Ishikawa (cell line): ENCODE measurements around the gene VMAC.

Experiments
- CEBPB ChIP-seq: IDR thresholded peaks from 2 replicates; pipeline ENCODE4 v1.6.1; 2012
- CREB1 ChIP-seq: IDR thresholded peaks from 2 replicates; pipeline ENCODE4 v1.6.1; 2012; ENCODE audit warnings: low read depth
- EGR1 ChIP-seq: IDR thresholded peaks from 2 replicates; pipeline ENCODE4 v1.6.1; 2012
- EP300 ChIP-seq: IDR thresholded peaks from 2 replicates; pipeline ENCODE4 v1.6.1; 2012; ENCODE audit warnings: borderline replicate concordance
- FOXM1 ChIP-seq: IDR thresholded peaks from 2 replicates; pipeline ENCODE4 v1.6.1; 2012; ENCODE audit warnings: low read depth, borderline replicate concordance
- MAX ChIP-seq: IDR thresholded peaks from 2 replicates; pipeline ENCODE4 v1.6.1; 2012
- NFIC ChIP-seq: IDR thresholded peaks from 2 replicates; pipeline ENCODE4 v1.6.1; 2012
- RAD21 ChIP-seq: IDR thresholded peaks from 2 replicates; pipeline ENCODE4 v1.6.1; 2012; ENCODE audit warnings: low read depth
- REST ChIP-seq: IDR thresholded peaks from 2 replicates; pipeline ENCODE4 v1.6.1; 2012; ENCODE audit warnings: low read depth, mild to moderate bottlenecking
- TAF1 ChIP-seq: IDR thresholded peaks from 2 replicates; pipeline ENCODE4 v1.6.1; 2012; ENCODE audit warnings: low read depth, mild to moderate bottlenecking
- TCF12 ChIP-seq: IDR thresholded peaks from 2 replicates; pipeline ENCODE4 v1.6.1; 2012; ENCODE audit warnings: low read depth
- TEAD4 ChIP-seq: IDR thresholded peaks from 2 replicates; pipeline ENCODE4 v1.6.1; 2012
- USF1 ChIP-seq: IDR thresholded peaks from 2 replicates; pipeline ENCODE4 v1.6.1; 2012
- YY1 ChIP-seq: IDR thresholded peaks from 2 replicates; pipeline ENCODE4 v1.6.1; 2012; ENCODE audit warnings: low read depth
- ZBTB7A ChIP-seq: IDR thresholded peaks from 2 replicates; pipeline ENCODE4 v1.6.1; 2012; ENCODE audit warnings: low read depth

VMAC gene

GRCh38 chr19:5948752-5949564 lies 44.3 kb downstream of the VMAC start:
- TF ChIP-seq FOXM1 (no peak), EGR1 (no peak), TCF12 (no peak), USF1 (no peak), ZBTB7A (no peak), MAX (no peak), TEAD4 (no peak), NFIC (no peak), REST (no peak), RAD21 (no peak), CEBPB (no peak), EP300 (no peak), YY1 (no peak)

- TF ChIP-seq NFIC, result no peak
- TF ChIP-seq USF1, result no peak
- no peak for TF ChIP-seq TAF1
- no peak for TF ChIP-seq RAD21
- no peak for TF ChIP-seq EP300
- no peak for TF ChIP-seq TCF12
- TF ChIP-seq YY1, result no peak
- no peak for TF ChIP-seq REST
- no peak for TF ChIP-seq CREB1
- no peak for TF ChIP-seq EGR1
- TF ChIP-seq TEAD4, result no peak
Observed at GRCh38 chr19:5949792-5950305, 45.2 kb downstream of the VMAC start.

- TF ChIP-seq NFIC, result no peak
- no peak for TF ChIP-seq CREB1
- no peak for TF ChIP-seq MAX
- no peak for TF ChIP-seq REST
- TF ChIP-seq ZBTB7A, result no peak
- no peak for TF ChIP-seq USF1
- no peak for TF ChIP-seq TEAD4
- TF ChIP-seq EP300, result no peak
- no peak for TF ChIP-seq RAD21
- TF ChIP-seq TAF1, result no peak
- TF ChIP-seq YY1, result no peak
Observed at GRCh38 chr19:5950741-5951140, 46.1 kb downstream of the VMAC start.

GRCh38 chr19:5951338-5951861 lies 46.7 kb downstream of the VMAC start:
- TF ChIP-seq TEAD4, result no peak
- TF ChIP-seq EGR1, result no peak
- TF ChIP-seq ZBTB7A, result no peak
- no peak for TF ChIP-seq EP300
- TF ChIP-seq USF1, result no peak
- TF ChIP-seq CEBPB, result no peak
- TF ChIP-seq NFIC, result no peak
- no peak for TF ChIP-seq FOXM1
- TF ChIP-seq TCF12, result no peak
- TF ChIP-seq CREB1, result no peak
